T-helper 1 cell treated with Interleukin-12 subunit alpha and Interleukin-12 subunit beta and Interleukin-4 antibody, amounts not matched to agents 30 μg/mL and 1 μg/mL, for 36 hours (primary cell): ENCODE results near the gene B3GALT6.

Experiments used
- H3K27ac Mint-ChIP-seq: one replicate; pipeline ENCODE4 v1.8.0; 2021; ENCODE audit warnings: mild to moderate bottlenecking, mixed read lengths
- H3K27me3 Mint-ChIP-seq: one replicate; pipeline ENCODE4 v1.8.0; 2021; ENCODE audit warnings: low read depth, mixed read lengths
- H3K36me3 Mint-ChIP-seq: one replicate; pipeline ENCODE4 v1.8.0; 2021; ENCODE audit warnings: low read depth, mixed read lengths
- H3K4me1 Mint-ChIP-seq: one replicate; pipeline ENCODE4 v1.8.0; 2021; ENCODE audit warnings: low read depth, mixed read lengths
- H3K4me3 Mint-ChIP-seq: one replicate; pipeline ENCODE4 v1.8.0; 2021; ENCODE audit warnings: mild to moderate bottlenecking, moderate library complexity, mixed read lengths
- H3K9me3 Mint-ChIP-seq: one replicate; pipeline ENCODE4 v1.8.0; 2021; ENCODE audit warnings: mixed read lengths

The B3GALT6 gene

GRCh38 chr1:1230656-1231399 lies 1.2 kb upstream of the B3GALT6 start:
- H3K4me1 Mint-ChIP-seq = peaks cover 21% of the 10 kb centered on the region
- peak overlapping the region; percentile 91 for H3K4me3 Mint-ChIP-seq
- no peaks in the 10 kb centered on the region for H3K27me3 Mint-ChIP-seq
- peak overlapping the region; percentile 88 for H3K27ac Mint-ChIP-seq
- no peaks in the 10 kb centered on the region for H3K9me3 Mint-ChIP-seq
- H3K36me3 Mint-ChIP-seq = peaks cover 26% of the 10 kb centered on the region

GRCh38 chr1:1231400-1232207 lies 433 bp upstream of the B3GALT6 start, which contains the start of gene SDF4:
TSS of gene SDF4 (minus strand) at chr1:1232001. CDS start at chr1:1228772, 3,229 bp downstream.
- H3K36me3 Mint-ChIP-seq = peaks cover 24% of the 10 kb centered on the region
- H3K4me3 Mint-ChIP-seq = peak within 1 kb of the TSS; percentile 91
- H3K27me3 Mint-ChIP-seq = no peaks in the 10 kb centered on the region
- no peaks in the 10 kb centered on the region for H3K9me3 Mint-ChIP-seq
- peak within 1 kb of the TSS; percentile 88 for H3K27ac Mint-ChIP-seq
- H3K4me1 Mint-ChIP-seq = peaks cover 21% of the 10 kb centered on the region

GRCh38 chr1:1232796-1233566 lies 944 bp downstream of the B3GALT6 start:
- peaks cover 24% of the 10 kb centered on the region for H3K36me3 Mint-ChIP-seq
- peaks cover 21% of the 10 kb centered on the region for H3K4me1 Mint-ChIP-seq
- H3K9me3 Mint-ChIP-seq = no peaks in the 10 kb centered on the region
- H3K27ac Mint-ChIP-seq = peak overlapping the region; percentile 89
- H3K27me3 Mint-ChIP-seq = no peaks in the 10 kb centered on the region
- peak overlapping the region; percentile 86 for H3K4me3 Mint-ChIP-seq

GRCh38 chr1:1233567-1233892 lies 1.5 kb downstream of the B3GALT6 start:
- H3K36me3 Mint-ChIP-seq = peaks cover 24% of the 10 kb centered on the region
- no peaks in the 10 kb centered on the region for H3K9me3 Mint-ChIP-seq
- peaks cover 21% of the 10 kb centered on the region for H3K4me1 Mint-ChIP-seq
- peak overlapping the region; percentile 86 for H3K4me3 Mint-ChIP-seq
- no peaks in the 10 kb centered on the region for H3K27me3 Mint-ChIP-seq
- H3K27ac Mint-ChIP-seq = peak overlapping the region; percentile 89

- H3K36me3 Mint-ChIP-seq = peaks cover 24% of the 10 kb centered on the region
- peak overlapping the region; percentile 14 for H3K4me3 Mint-ChIP-seq
- H3K4me1 Mint-ChIP-seq = peaks cover 21% of the 10 kb centered on the region
- no peaks in the 10 kb centered on the region for H3K27me3 Mint-ChIP-seq
- peak overlapping the region; percentile 45 for H3K27ac Mint-ChIP-seq
- H3K9me3 Mint-ChIP-seq = no peaks in the 10 kb centered on the region
These were observed 2.3 kb downstream of the B3GALT6 start for GRCh38 chr1:1234180-1234808.

- peaks cover 13% of the 10 kb centered on the region for H3K4me1 Mint-ChIP-seq
- no peak overlapping the region for H3K27ac Mint-ChIP-seq
- no peak overlapping the region for H3K4me3 Mint-ChIP-seq
These were observed 3.1 kb downstream of the B3GALT6 start for GRCh38 chr1:1235016-1235744.

GRCh38 chr1:1236176-1236763 lies 4.2 kb downstream of the B3GALT6 start:
- H3K27ac Mint-ChIP-seq = no peak overlapping the region
- no peaks in the 10 kb centered on the region for H3K27me3 Mint-ChIP-seq
- no peaks in the 10 kb centered on the region for H3K9me3 Mint-ChIP-seq
- no peak overlapping the region for H3K4me3 Mint-ChIP-seq
- peaks cover 12% of the 10 kb centered on the region for H3K36me3 Mint-ChIP-seq
- peaks cover 6% of the 10 kb centered on the region for H3K4me1 Mint-ChIP-seq

More at GRCh38 chr1:1235016-1235744, 3.1 kb downstream of the B3GALT6 start:
- Mint-ChIP-seq H3K9me3 (no peaks in the 10 kb centered on the region), H3K27me3 (no peaks in the 10 kb centered on the region), H3K36me3 (peaks cover 16% of the 10 kb centered on the region)

GRCh38 chr1:1236945-1237873 lies 5.2 kb downstream of the B3GALT6 start:
- Mint-ChIP-seq H3K36me3 (peaks cover 12% of the 10 kb centered on the region), H3K4me3 (no peak overlapping the region), H3K27ac (no peak overlapping the region), H3K9me3 (no peaks in the 10 kb centered on the region), H3K4me1 (peaks cover 6% of the 10 kb centered on the region), H3K27me3 (no peaks in the 10 kb centered on the region)

GRCh38 chr1:1237874-1238701 lies 6.1 kb downstream of the B3GALT6 start:
- no peak overlapping the region for H3K27ac Mint-ChIP-seq
- peaks cover 6% of the 10 kb centered on the region for H3K4me1 Mint-ChIP-seq
- peaks cover 12% of the 10 kb centered on the region for H3K36me3 Mint-ChIP-seq
- no peak overlapping the region for H3K4me3 Mint-ChIP-seq
- H3K27me3 Mint-ChIP-seq = no peaks in the 10 kb centered on the region
- H3K9me3 Mint-ChIP-seq = no peaks in the 10 kb centered on the region

- no peak overlapping the region for H3K27ac Mint-ChIP-seq
- H3K36me3 Mint-ChIP-seq = peaks cover 8% of the 10 kb centered on the region
- no peaks in the 10 kb centered on the region for H3K9me3 Mint-ChIP-seq
- H3K4me3 Mint-ChIP-seq = no peak overlapping the region
- peaks cover 2% of the 10 kb centered on the region for H3K4me1 Mint-ChIP-seq
- H3K27me3 Mint-ChIP-seq = no peaks in the 10 kb centered on the region
These were observed 6.7 kb downstream of the B3GALT6 start for GRCh38 chr1:1238702-1239178.

GRCh38 chr1:1239227-1239613 lies 7.2 kb downstream of the B3GALT6 start:
- H3K4me3 Mint-ChIP-seq = no peak overlapping the region

More at GRCh38 chr1:1239227-1239613, 7.2 kb downstream of the B3GALT6 start:
- Mint-ChIP-seq H3K9me3 (no peaks in the 10 kb centered on the region), H3K27me3 (no peaks in the 10 kb centered on the region), H3K27ac (no peak overlapping the region), H3K4me1 (no peaks in the 10 kb centered on the region), H3K36me3 (peaks cover 5% of the 10 kb centered on the region)
